HEK293 (cell line): ENCODE measurements around the gene BSDC1.

Source experiments
- CTCF ChIP-seq: fragments of 450-650 bp; formaldehyde crosslinking; IDR thresholded peaks from 2 replicates; pipeline ENCODE4 v1.5.1; 2016; ENCODE audit warnings: missing biosample characterization, missing genetic modification characterization
- PRDM4 ChIP-seq: fragments of 450-650 bp; formaldehyde crosslinking; IDR thresholded peaks from 2 replicates; pipeline ENCODE4 v1.5.1; 2017; ENCODE audit warnings: missing biosample characterization, missing genetic modification characterization
- YY1 ChIP-seq: fragments of 450-650 bp; formaldehyde crosslinking; IDR thresholded peaks from 2 replicates; pipeline ENCODE4 v1.5.1; 2018; ENCODE audit warnings: missing biosample characterization, missing genetic modification characterization
- ZNF473 ChIP-seq: fragments of 450-650 bp; formaldehyde crosslinking; IDR thresholded peaks from 2 replicates; pipeline ENCODE4 v1.5.1; 2017; ENCODE audit warnings: missing biosample characterization, missing genetic modification characterization
- ZNF580 ChIP-seq: fragments of 450-650 bp; formaldehyde crosslinking; IDR thresholded peaks from 2 replicates; pipeline ENCODE4 v1.5.1; 2016; ENCODE audit warnings: missing biosample characterization, missing genetic modification characterization
- ZNF830 ChIP-seq: fragments of 450-650 bp; IDR thresholded peaks from 2 replicates; pipeline ENCODE4 v1.5.0; 2018; ENCODE audit warnings: missing biosample characterization, missing genetic modification characterization, low read depth, mild to moderate bottlenecking, moderate library complexity
- ZNF843 ChIP-seq: fragments of 450-650 bp; formaldehyde crosslinking; IDR thresholded peaks from 2 replicates; pipeline ENCODE4 v1.5.1; 2016; ENCODE audit warnings: missing biosample characterization, missing genetic modification characterization

- no peak for TF ChIP-seq ZNF473
- no peak for TF ChIP-seq ZNF580 (tag by site-specific recombination)
- TF ChIP-seq CTCF, result no peak
- no peak for TF ChIP-seq ZNF843 (tag by site-specific recombination)
- TF ChIP-seq ZNF830 (tag by site-specific recombination), result no peak
- no peak for TF ChIP-seq YY1 (tag by site-specific recombination)
- no peak for TF ChIP-seq PRDM4 (tag by site-specific recombination)
Measured at GRCh38 chr1:32346532-32347157, 47.6 kb downstream of the BSDC1 start.
